Uterus (tissue), 4 donors: Measurements from ENCODE around the gene MX1. TPM values are rescaled to one million over a fixed set of nuclear protein-coding genes. Genes with fewer than 3 reads are reported as not detected.

Experiments used
- DNase-seq, 2 donors: peaks; one replicate each; pipeline ENCODE4 v3.0.0-alpha.2; 2019 to 2020
- H3K27ac ChIP-seq, 2 donors: fragments of 200-600 bp; sonication (generic); 1 replicate in 1 of 2; 2 replicates in 1 of 2; pipeline ENCODE4 v1.5.1; 2016 to 2018
- H3K27me3 ChIP-seq, 2 donors: fragments of 200-600 bp; sonication (generic); one replicate each; pipeline ENCODE4 v1.5.1; 2018 to 2019; ENCODE audit warnings: control low read depth in 1 of 2
- H3K36me3 ChIP-seq, 2 donors: fragments of 200-600 bp; sonication (generic); one replicate each; pipeline ENCODE4 v1.5.1; 2019; ENCODE audit warnings: control low read depth in 1 of 2
- H3K4me1 ChIP-seq, 2 donors: fragments of 200-600 bp; sonication (generic); one replicate each; pipeline ENCODE4 v1.5.1; 2018 to 2019; ENCODE audit warnings: control low read depth in 1 of 2
- H3K4me3 ChIP-seq, 2 donors: fragments of 200-600 bp; sonication (generic); 1 replicate in 1 of 2; 2 replicates in 1 of 2; pipeline ENCODE4 v1.5.1; 2018 to 2019; ENCODE audit warnings: mild to moderate bottlenecking in 1 of 2
- H3K9me3 ChIP-seq, 2 donors: fragments of 200-600 bp; sonication (generic); one replicate each; pipeline ENCODE4 v1.5.1; 2019; ENCODE audit warnings: control low read depth in 1 of 2
- CTCF ChIP-seq, 4 experiments: fragments of 200-600 bp in 2 of 4; fragments of 450-650 bp in 2 of 4; sonication (generic) in 2 of 4; IDR thresholded peaks; one replicate each; pipeline ENCODE4 v1.5.1; 2016 to 2019; ENCODE audit warnings: antibody characterized with exemption in 4 of 4, mild to moderate bottlenecking in 2 of 4, moderate library complexity in 1 of 4
- POLR2A ChIP-seq, 2 donors: fragments of 450-650 bp; IDR thresholded peaks; one replicate each; pipeline ENCODE4 v1.6.1; 2016; ENCODE audit warnings: antibody characterized with exemption in 2 of 2, mild to moderate bottlenecking in 1 of 2, moderate library complexity in 1 of 2
- intact Hi-C: fragments of 100-400 bp; cut with DNase I; formaldehyde crosslinking; loops from one replicate; pipeline ENCODE4 v1.15.1; 2023; ENCODE audit warnings: low total_unique reads
- total RNA-seq, 4 donors: library from RNA; depleted of rRNA in 3 of 4; stranded (reverse); fragments of >200 nt in 3 of 4; gene quantifications; one replicate each; pipeline versions ENCODE4 v1.1.0 to v1.2.4, GENCODE V29; 2014 to 2023
- donor health status: DM: yes; HTN: yes; CAD: no.

MX1 gene
- total RNA-seq, 4 donors from 2014 or later = 23.5 to 96.3 (median 33.4) TPM

GRCh38 chr21:41399246-41399800 lies 26.7 kb upstream of the MX1 start:
- DNase-seq = no peak
- TF ChIP-seq CTCF (IDR thresholded peaks at IDR 0.05) = no peak
- Histone ChIP-seq H3K9me3 (no peaks in the 10 kb centered on the region), H3K4me3 (no peak overlapping the region), H3K27ac (no peak overlapping the region), H3K27me3 (no peaks in the 10 kb centered on the region), H3K36me3 (no peaks in the 10 kb centered on the region), H3K4me1 (no peaks in the 10 kb centered on the region)
- intact Hi-C loops = no loop called here

- H3K4me1 ChIP-seq = no peaks in the 10 kb centered on the region
- H3K36me3 ChIP-seq = no peaks in the 10 kb centered on the region
Observed at GRCh38 chr21:41402231-41402630, 23.8 kb upstream of the MX1 start.

DNA sequence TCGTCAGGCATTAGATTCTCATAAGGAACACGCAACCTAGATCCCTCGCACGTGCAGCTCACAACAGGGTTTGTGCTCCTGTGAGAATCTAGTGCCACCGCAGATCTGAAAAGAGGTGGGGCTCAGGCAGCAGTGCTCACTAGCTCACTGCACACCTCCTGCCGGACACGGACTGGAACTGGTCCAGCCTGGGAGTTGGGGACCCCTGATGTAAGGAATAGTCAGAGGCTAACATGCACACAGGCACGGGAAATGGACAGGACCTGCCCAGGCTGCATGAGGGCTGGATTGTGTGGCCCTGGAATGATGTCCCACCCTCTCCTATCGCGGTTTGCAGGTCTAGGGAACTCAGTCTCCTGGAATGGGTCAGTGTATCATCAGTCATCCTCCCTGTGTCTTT lies 23.2 kb upstream of the MX1 start:
- DNase-seq = no peak
- TF ChIP-seq POLR2A (IDR thresholded peaks at IDR 0.05) (no peak), CTCF (IDR thresholded peaks at IDR 0.05) (no peak)
- intact Hi-C loops = no loop called here
- Histone ChIP-seq H3K36me3 (no peaks in the 10 kb centered on the region), H3K4me1 (no peaks in the 10 kb centered on the region), H3K27me3 (no peaks in the 10 kb centered on the region), H3K9me3 (no peaks in the 10 kb centered on the region), H3K4me3 (no peak overlapping the region), H3K27ac (no peak overlapping the region)

More at GRCh38 chr21:41402231-41402630, 23.8 kb upstream of the MX1 start:
- Histone ChIP-seq H3K9me3 (no peaks in the 10 kb centered on the region), H3K27me3 (no peaks in the 10 kb centered on the region), H3K4me3 (no peak overlapping the region), H3K27ac (no peak overlapping the region)
- no peak for TF ChIP-seq POLR2A (IDR thresholded peaks at IDR 0.05)
- no peak for TF ChIP-seq CTCF (IDR thresholded peaks at IDR 0.05)
- intact Hi-C loops = no loop called here
- no peak for DNase-seq

DNA sequence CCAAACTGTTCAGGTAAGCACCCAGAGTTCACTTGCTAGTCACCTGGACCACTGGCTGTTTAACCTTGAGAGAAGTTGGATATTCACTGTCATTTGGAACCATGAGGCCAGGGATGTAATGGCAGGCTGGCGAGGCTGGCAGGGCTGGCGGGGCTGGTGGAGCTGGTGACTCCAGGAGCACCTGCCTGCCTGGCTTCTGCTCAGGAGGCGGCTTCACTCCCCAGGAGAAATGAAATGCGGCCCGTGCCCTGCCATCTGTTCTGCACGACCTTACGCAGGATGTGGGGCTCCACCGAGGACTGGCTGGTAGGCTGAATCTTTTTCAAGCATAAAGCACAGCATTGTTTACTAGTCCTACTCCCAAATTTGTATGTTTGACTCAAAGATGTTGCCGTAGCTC lies 22.7 kb upstream of the MX1 start:
- no peak overlapping the region for H3K27ac ChIP-seq
- no peaks in the 10 kb centered on the region for H3K27me3 ChIP-seq
- no peak overlapping the region for H3K4me3 ChIP-seq
- intact Hi-C loops = no loop called here
- no peak for TF ChIP-seq CTCF (IDR thresholded peaks at IDR 0.05)
- TF ChIP-seq POLR2A (IDR thresholded peaks at IDR 0.05) = no peak
- H3K4me1 ChIP-seq = no peaks in the 10 kb centered on the region
- H3K36me3 ChIP-seq = no peaks in the 10 kb centered on the region
- no peaks in the 10 kb centered on the region for H3K9me3 ChIP-seq
- no peak for DNase-seq

DNA sequence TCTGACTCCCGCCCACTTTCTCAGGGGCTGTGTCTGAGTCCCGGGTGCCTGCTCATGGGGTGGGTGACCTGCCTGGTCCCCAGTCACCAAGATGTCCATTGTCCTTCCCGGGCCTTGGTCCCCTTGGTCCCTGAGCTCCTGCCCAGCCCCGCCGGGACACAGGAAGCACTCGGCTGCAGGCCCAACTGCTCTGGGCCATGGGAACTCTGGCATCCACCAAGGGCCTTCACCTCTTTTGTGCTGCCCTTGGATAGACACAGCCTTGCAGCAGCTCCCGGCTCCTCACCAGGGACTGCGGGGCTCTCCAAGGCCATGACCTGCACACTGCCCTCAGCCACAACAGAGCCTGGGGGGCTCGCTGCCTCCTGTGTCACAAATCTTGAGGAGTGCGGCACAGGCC lies 22.1 kb upstream of the MX1 start:
- H3K27ac ChIP-seq = no peak overlapping the region
- H3K9me3 ChIP-seq = no peaks in the 10 kb centered on the region
- H3K4me3 ChIP-seq = no peak overlapping the region
- H3K27me3 ChIP-seq = no peaks in the 10 kb centered on the region
- intact Hi-C loops = no loop called here
- no peaks in the 10 kb centered on the region for H3K4me1 ChIP-seq
- no peaks in the 10 kb centered on the region for H3K36me3 ChIP-seq
- DNase-seq = no peak
- TF ChIP-seq POLR2A (IDR thresholded peaks at IDR 0.05) (no peak), CTCF (IDR thresholded peaks at IDR 0.05) (no peak)
